DMS 273 treated with DMSO at 0.1 percent for 48 hours (cell line): Measurements from ENCODE around the gene ZHX3.

Source experiments
- DNase-seq: peaks from one replicate; lab custom pipeline; 2025; lab: John Stamatoyannopoulos, UW

ZHX3 gene

DNA sequence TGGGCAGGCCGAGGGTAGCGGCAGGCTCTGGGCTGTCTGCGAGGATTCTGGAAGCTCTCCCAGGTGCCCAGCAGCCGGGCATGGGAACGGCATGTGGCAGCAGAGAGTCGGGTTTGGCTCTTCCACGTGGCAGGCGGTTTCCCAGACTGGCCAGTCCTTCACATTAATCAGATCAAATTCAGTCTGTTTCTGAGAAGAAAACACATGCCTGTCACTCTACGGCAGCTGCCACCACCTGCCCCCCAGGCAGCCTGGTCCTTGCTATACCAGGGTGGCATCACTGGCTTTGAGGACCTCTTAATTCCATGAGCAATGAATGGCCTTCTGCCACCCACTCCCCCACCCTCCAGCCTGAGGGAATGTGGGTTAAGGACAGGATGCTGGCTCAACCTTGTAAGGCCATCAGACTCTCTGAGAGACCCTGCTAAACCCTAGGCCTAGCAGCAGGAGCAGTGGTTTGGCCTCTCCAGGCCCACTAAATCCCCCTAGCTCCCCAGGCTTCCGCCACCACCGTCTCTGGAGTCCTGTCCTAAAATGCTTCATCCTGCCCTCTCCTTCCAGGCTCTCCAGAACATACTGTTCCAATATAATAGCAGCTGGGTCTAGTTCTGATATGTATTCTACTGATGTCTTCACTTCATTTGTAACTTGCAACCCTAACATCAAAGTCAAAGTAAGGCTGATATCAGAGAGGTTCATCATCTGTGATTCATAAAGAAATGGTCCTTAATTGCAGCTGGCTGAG, 132.3 kb downstream of the ZHX3 start:
- DNase-seq, result no peak

DNA sequence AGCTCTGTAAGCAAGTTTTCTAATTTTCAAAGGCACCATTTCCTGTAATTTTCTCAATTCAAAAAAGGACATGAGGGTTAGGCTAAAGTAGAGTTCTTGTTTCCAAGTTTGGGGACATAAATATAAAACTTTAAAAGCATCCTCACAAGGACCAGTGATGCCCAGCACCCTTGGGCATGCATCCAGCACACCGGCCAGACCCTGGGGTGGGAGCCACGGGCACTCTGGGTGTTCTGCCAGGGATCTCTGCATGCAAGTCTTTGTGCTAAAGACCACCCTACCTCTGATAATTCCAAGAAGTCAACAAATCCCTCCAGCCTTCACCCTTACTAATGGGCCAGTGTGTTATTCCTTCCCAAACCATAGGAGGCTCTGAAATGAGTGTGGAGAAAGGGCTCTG, 133.7 kb downstream of the ZHX3 start:
- no peak for DNase-seq

GRCh38 chr20:41183391-41183790, 134.1 kb downstream of the ZHX3 start:
- DNase-seq, result no peak

DNA sequence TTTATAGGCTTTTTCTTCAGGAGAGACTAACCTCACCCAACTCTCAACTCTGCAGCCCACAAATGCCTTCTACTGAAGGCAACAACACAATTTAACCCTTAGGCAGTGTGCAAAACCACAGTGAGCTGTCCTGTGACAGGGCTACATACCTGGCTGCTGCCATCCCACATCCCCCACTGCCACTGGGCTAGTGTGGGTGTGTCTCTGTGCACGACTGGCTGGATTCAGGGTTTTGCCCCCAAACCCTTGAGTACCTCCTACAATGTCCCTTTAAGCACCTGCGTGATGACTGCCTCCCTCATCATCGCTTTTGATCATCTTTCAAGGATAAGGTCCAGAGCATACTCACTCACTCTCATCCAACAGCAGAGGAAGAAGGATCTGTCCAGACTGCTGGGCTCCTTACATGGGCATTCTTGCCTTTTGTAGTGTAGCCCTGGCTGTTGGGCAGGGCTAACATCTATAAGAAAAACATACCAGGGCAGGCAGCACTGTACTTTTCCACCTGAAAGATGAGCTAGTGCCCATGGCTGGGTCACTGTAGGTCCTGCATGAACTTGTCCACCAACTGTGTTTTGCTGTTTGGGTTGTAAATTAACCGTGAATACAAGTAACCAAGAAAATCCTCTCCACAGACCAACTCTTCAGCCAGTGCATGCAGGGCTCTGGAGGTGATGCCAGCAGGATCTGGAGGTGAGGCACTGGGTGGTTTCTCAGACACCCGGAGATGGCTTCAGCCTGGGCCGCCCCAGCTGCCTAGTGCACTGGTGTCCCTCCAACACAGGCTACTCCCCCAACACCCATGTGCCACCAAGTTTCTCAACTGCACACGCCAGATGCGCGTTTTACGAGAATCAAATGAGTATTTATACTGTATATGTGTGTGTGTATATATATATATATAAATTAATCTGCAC, 135.0 kb downstream of the ZHX3 start:
- no peak for DNase-seq

DNA sequence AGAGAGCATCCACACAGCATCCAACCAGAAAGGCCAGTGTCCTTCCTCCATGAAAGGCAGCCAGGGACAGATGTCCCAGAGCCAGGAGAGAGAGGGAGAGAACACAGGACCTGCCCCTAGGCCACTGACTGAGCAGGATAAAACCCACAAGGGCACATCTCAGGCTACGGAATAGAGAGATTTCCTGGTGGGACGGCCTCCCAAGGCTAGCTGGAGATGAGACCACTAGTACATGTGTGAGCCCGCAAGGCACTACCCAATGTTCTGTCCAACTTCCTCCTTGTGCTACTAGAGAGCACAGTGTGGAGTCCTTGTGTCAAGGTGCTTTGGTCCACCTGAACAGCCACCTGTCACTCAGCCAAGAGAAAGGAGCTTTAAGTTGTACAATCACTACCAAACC, 136.0 kb downstream of the ZHX3 start:
- DNase-seq, result no peak

- DNase-seq, result no peak
Observed at GRCh38 chr20:41180599-41181333, 136.8 kb downstream of the ZHX3 start.

DNA sequence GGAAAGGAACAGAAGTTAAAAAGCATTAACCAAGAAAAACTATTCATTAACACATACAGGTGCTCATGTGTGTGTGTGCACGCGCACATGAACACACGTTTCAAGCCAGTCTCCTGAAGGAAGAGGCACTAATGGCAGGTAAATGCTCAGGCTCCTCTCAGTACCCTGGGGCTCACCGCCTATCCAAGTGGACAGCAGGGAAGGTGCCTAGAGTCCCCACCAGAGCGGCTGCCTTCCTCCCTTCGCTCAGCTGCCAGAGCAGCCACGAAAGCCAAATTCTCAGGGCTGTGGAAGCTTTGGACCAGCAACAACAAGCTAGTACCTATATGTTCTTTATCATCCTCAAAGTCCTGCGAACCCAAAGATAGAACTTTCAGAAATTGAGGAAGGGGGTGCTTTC, 137.6 kb downstream of the ZHX3 start:
- no peak for DNase-seq

GRCh38 chr20:41178904-41179432, 138.6 kb downstream of the ZHX3 start:
- no peak for DNase-seq

DNA sequence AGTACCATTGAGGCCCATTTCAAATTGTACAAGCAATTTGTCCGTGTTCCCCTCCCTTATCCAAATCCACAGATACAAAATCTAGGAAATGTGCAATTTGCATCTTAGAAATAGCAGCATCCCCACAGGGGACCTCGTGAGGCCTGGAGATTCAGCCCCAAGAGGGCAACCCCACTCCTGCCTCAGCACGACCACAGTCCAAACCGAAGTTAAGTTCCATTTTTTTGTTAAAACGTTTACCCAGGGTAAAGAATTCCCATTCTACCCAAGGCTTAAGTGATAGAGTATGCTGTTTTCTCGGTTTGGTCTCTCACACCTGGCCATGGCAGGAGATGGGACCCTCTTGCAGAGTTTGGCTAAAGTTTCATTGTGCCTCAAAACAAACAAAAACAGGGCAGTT, 139.0 kb downstream of the ZHX3 start:
- DNase-seq, result no peak

GRCh38 chr20:41177636-41178035, 139.9 kb downstream of the ZHX3 start:
- no peak for DNase-seq

DNA sequence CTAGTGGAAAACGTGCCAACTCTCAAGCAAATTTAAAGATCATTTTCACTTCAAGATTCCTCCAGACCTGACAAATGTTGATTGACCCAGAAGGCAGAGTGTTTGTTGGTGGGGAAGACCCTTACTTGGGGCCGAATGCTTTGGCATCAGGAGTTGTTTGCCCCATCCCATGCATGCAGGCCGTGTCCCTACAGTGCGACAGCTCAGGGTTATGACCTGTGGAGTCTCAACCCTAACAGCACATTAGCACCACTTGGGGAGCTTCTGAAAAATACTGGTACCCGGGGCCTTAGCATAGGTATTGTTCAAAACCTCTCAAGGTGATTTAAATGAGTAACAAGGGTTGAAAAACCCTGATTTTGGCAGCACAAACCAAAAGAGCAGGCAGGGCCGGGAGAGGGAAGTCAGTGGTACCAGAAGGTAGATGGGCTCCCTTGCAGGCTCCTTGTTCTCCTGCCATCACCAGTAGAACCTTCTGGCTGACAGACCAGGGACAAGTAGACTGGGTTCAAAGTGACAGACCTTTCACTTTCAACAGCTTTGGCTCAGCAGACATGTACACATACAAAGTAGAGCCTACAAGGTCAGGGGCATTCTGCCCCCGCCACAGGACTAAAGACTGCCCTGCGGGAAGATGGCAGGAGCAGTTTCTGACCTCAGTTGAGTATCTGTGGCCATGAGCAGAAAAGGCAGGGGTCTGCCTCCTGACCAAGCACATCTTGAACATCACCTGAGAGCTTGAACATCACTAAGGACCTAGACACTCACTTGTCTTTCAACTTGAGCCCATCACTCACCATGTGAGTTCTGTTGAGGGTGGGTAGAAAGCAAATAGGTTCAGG, 140.6 kb downstream of the ZHX3 start:
- DNase-seq, result no peak

- no peak for DNase-seq
Observed at GRCh38 chr20:41175727-41176330, 141.7 kb downstream of the ZHX3 start.

DNA sequence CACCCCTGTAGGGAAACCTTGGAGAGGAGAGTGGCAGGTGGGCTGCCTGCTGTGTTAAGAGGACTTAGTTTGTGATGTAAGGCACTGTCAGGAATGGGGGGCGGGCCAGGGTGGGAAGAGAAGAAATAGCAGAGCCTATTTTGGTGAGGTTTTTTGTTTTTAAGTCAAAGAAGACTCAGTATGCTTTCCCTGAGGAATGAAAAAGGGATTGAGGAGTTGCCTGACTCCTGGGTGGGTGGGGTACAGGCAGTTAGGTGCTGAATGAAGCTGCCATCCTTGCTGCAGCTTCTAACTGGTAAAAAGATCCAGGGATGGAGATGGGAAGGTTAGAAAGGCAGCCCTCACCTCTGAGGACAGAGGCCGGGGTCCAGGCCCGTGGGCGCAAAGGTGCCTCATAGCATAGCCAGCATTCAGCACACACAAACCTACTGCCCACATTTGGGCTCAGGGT, 142.3 kb downstream of the ZHX3 start:
- no peak for DNase-seq

DNA sequence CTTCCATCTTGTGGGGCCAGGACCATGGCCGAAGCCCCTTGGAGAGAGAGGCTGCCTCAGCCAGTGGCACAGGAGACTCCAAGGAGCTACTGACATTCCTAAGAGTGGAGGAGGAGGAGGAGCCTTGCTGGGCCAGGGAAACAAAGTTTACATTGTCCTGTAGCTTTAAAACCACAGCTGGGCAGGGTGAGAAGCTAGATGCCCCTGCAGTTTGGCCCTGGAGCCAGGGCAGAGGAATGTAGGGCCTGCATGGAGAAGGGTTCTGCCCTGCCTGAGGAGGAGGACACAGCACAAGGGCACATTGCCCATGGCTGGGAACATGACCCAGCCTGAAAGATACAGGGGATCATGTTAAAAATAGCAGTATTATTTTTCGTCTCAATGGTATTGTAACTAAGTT, 142.7 kb downstream of the ZHX3 start:
- DNase-seq, result no peak

- DNase-seq, result no peak
Observed at GRCh38 chr20:41174373-41174772, 143.2 kb downstream of the ZHX3 start.

- no peak for DNase-seq
Observed at GRCh38 chr20:41173791-41174341, 143.7 kb downstream of the ZHX3 start.

DNA sequence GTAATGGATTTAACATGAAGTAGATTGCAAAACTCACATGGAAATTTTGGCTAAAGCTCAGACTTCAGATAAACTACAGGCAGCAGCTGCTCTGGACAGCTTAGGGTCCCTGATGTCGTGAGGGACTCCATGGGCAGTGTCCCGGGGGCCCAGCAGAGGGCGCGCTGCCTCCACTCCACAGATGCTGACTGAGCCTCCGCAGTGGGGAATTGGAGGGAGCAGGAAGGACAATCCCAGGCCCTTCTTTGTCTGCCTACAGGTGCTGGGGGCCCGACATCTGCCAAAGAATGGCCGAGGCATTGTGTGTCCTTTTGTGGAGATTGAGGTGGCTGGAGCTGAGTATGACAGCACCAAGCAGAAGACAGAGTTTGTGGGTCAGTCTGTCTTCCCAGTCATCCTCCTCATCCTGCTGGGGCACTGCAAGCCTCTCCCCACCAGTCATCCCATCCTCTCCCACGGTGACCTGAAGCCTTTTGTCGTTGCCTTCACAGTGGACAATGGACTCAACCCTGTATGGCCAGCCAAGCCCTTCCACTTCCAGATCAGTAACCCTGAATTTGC, 144.3 kb downstream of the ZHX3 start:
- DNase-seq, result no peak

GRCh38 chr20:41172296-41173140, 145.0 kb downstream of the ZHX3 start:
- DNase-seq, result no peak

GRCh38 chr20:41171736-41172295, 145.7 kb downstream of the ZHX3 start:
- DNase-seq, result no peak
